Vagina (tissue), 2 donors: ENCODE results near the gene LCOR. TPM values are rescaled to one million over a fixed set of nuclear protein-coding genes. Genes with fewer than 3 reads are reported as not detected.

Experiments used
- DNase-seq, 2 donors: peaks; one replicate each; pipeline ENCODE4 v3.0.0-alpha.2; 2017; ENCODE audit errors: extremely low spot score in 2 of 2
- H3K27ac ChIP-seq: fragments of 200-600 bp; sonication (generic); one replicate; pipeline ENCODE4 v1.5.1; 2019
- H3K27me3 ChIP-seq: fragments of 200-600 bp; sonication (generic); one replicate; pipeline ENCODE4 v1.5.1; 2019
- H3K36me3 ChIP-seq, 2 donors: fragments of 200-600 bp; sonication (generic); one replicate each; pipeline ENCODE4 v1.5.1; 2017 to 2019
- H3K4me1 ChIP-seq: fragments of 200-600 bp; sonication (generic); one replicate; pipeline ENCODE4 v1.5.1; 2019
- H3K4me3 ChIP-seq, 2 donors: fragments of 200-600 bp; sonication (generic); 1 replicate in 1 of 2; 2 replicates in 1 of 2; pipeline ENCODE4 v1.5.1; 2016 to 2019
- H3K9me3 ChIP-seq: fragments of 200-600 bp; sonication (generic); one replicate; pipeline ENCODE4 v1.5.1; 2019
- POLR2A ChIP-seq, 2 donors: fragments of 450-650 bp; IDR thresholded peaks; one replicate each; pipeline ENCODE4 v1.6.1; 2017; ENCODE audit warnings: antibody characterized with exemption in 2 of 2, mild to moderate bottlenecking in 2 of 2, moderate library complexity in 2 of 2
- POLR2AphosphoS5 ChIP-seq, 2 donors: sonication (generic); formaldehyde crosslinking; IDR thresholded peaks; one replicate each; pipeline ENCODE4 v1.9.0; 2017; ENCODE audit warnings: antibody characterized with exemption in 2 of 2, mild to moderate bottlenecking in 2 of 2, low read depth in 1 of 2; ENCODE audit not compliant: insufficient read depth in 1 of 2
- intact Hi-C: fragments of 100-400 bp; cut with DNase I; formaldehyde crosslinking; loops from one replicate; pipeline ENCODE4 v1.15.1; 2023
- total RNA-seq: library from RNA; depleted of rRNA; stranded (reverse); fragments of >200 nt; gene quantifications from one replicate; pipeline ENCODE4 v1.2.3, GENCODE V29; 2016
- TF ChIP-seq, protein P1 (sequence below), 3 experiments: fragments of 450-650 bp in 2 of 3; fragments of 200-600 bp in 1 of 3; sonication (generic) in 1 of 3; IDR thresholded peaks; one replicate each; pipeline ENCODE4 v1.5.1; 2017 to 2019; ENCODE audit warnings: antibody characterized with exemption in 3 of 3, mild to moderate bottlenecking in 2 of 3, moderate library complexity in 2 of 3

The LCOR gene
- total RNA-seq, 1 donor from 2014 or later = 85.2 TPM

DNA sequence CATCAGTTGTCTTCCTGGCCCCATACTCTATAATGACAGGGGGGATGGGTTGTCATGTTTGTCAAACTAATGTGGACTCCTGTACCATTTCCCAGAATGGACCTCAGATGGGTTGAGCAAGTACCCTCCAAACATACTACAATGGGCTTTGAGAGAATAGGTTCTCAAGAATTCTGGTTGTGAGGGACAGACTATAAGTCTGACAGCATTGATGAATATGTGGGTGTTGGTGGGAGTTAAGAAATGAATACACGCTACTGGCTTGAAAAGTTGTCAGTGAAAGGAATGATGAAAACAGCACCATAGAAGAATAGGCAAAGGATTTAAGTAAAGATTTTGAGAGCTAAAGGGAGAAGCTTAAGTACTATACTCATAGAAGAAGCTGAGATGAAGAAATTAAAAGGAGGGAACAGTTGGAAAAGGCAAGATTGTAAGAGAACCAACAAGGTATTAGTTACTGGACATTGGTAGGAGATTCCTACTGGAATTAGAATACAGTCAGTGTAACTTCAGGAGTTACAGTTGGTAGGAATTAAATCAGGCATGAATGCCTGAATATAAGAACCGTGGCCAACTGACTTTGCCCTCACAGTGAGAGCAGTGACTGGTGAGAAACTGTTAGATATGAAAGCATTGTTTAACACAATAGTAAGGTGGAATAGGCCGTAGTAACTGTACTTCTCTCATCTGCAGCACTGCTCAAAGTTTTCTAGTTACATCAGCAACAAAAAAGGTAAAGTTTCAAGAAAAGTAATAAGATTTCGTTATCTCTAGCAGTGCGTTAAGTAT lies 86.3 kb downstream of the LCOR start:
- H3K9me3 ChIP-seq = no peaks in the 10 kb centered on the region
- TF ChIP-seq POLR2A (IDR thresholded peaks at IDR 0.05) (no peak), POLR2AphosphoS5 (IDR thresholded peaks at IDR 0.05; ENCODE audit: insufficient read depth in 1 of 2, low read depth in 1 of 2) (no peak)
- TF ChIP-seq, protein P1, sequence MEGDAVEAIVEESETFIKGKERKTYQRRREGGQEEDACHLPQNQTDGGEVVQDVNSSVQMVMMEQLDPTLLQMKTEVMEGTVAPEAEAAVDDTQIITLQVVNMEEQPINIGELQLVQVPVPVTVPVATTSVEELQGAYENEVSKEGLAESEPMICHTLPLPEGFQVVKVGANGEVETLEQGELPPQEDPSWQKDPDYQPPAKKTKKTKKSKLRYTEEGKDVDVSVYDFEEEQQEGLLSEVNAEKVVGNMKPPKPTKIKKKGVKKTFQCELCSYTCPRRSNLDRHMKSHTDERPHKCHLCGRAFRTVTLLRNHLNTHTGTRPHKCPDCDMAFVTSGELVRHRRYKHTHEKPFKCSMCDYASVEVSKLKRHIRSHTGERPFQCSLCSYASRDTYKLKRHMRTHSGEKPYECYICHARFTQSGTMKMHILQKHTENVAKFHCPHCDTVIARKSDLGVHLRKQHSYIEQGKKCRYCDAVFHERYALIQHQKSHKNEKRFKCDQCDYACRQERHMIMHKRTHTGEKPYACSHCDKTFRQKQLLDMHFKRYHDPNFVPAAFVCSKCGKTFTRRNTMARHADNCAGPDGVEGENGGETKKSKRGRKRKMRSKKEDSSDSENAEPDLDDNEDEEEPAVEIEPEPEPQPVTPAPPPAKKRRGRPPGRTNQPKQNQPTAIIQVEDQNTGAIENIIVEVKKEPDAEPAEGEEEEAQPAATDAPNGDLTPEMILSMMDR (IDR thresholded peaks at IDR 0.05) = no peak
- no peak overlapping the region for H3K27ac ChIP-seq
- intact Hi-C loops = no loop called here
- no peak overlapping the region for H3K4me3 ChIP-seq
- no peak for DNase-seq
- no peaks in the 10 kb centered on the region for H3K27me3 ChIP-seq
- no peaks in the 10 kb centered on the region for H3K4me1 ChIP-seq
- H3K36me3 ChIP-seq = peaks cover 0 to 13% of the 10 kb centered on the region in 2 donors

DNA sequence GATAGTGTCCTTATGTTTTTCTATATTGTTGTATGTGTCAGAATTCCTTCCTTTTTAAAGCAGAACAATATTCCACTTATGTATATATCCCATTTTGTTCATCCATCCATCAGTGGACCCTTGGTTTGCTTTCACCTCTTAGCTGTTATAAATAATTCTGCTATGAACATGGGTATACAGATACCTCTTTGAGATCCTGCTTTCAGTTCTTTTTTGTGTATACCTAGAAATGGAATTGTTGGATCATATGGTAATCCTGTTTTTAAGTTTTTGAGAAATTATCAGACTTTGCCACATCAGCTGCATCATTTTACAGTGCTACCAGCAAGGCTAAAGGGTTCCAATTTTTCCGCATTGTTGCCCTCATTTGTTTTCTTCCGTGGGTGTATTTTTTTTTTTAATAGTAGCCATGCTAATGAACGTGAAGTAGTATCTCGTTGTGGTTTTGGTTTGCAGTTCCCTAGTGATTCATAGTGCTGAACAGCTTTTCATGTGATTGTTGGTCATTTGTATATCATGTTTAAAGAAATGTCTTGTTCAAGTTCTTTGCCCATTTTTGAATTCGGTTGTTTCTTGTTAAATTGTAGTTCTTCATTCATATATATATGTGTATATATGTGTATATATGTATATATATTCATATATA lies 87.8 kb downstream of the LCOR start:
- no peaks in the 10 kb centered on the region for H3K9me3 ChIP-seq

DNA sequence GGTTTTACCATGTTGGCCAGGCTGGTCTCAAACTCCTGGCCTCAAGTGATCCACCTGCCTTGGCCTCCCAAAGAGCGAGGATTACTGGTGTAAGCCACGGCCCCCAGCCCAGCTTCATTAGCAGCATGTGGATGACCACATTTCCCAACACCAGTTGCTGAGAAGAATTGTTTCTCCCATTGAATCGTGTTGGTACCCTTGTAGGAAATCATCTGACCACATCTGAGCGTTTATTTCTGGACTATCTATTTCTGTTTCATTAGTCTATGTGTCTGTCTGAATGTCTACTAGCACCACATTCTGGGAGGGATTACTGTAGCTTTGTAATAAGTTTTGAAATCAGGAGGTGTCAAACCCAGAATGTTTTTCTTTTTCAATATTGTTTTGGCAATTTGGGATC lies 89.6 kb downstream of the LCOR start:
- Histone ChIP-seq H3K4me1 (no peaks in the 10 kb centered on the region), H3K4me3 (no peak overlapping the region), H3K27ac (no peak overlapping the region), H3K9me3 (no peaks in the 10 kb centered on the region), H3K36me3 (peaks cover 0 to 4% of the 10 kb centered on the region in 2 donors), H3K27me3 (no peaks in the 10 kb centered on the region)
- TF ChIP-seq POLR2A (IDR thresholded peaks at IDR 0.05) = no peak
- TF ChIP-seq, protein P1 (IDR thresholded peaks at IDR 0.05) = no peak
- no peak for TF ChIP-seq POLR2AphosphoS5 (IDR thresholded peaks at IDR 0.05; ENCODE audit: insufficient read depth in 1 of 2, low read depth in 1 of 2)
- no peak for DNase-seq
- intact Hi-C loops = no loop called here

More for the DNA sequence above, 87.8 kb downstream of the LCOR start:
- intact Hi-C loops = no loop called here
- Histone ChIP-seq H3K27me3 (no peaks in the 10 kb centered on the region), H3K27ac (no peak overlapping the region), H3K36me3 (peaks cover 0 to 11% of the 10 kb centered on the region in 2 donors), H3K4me3 (no peak overlapping the region), H3K4me1 (no peaks in the 10 kb centered on the region)
- TF ChIP-seq, protein P1 (IDR thresholded peaks at IDR 0.05) = no peak
- no peak for TF ChIP-seq POLR2A (IDR thresholded peaks at IDR 0.05)
- no peak for TF ChIP-seq POLR2AphosphoS5 (IDR thresholded peaks at IDR 0.05; ENCODE audit: insufficient read depth in 1 of 2, low read depth in 1 of 2)
- DNase-seq = no peak

DNA sequence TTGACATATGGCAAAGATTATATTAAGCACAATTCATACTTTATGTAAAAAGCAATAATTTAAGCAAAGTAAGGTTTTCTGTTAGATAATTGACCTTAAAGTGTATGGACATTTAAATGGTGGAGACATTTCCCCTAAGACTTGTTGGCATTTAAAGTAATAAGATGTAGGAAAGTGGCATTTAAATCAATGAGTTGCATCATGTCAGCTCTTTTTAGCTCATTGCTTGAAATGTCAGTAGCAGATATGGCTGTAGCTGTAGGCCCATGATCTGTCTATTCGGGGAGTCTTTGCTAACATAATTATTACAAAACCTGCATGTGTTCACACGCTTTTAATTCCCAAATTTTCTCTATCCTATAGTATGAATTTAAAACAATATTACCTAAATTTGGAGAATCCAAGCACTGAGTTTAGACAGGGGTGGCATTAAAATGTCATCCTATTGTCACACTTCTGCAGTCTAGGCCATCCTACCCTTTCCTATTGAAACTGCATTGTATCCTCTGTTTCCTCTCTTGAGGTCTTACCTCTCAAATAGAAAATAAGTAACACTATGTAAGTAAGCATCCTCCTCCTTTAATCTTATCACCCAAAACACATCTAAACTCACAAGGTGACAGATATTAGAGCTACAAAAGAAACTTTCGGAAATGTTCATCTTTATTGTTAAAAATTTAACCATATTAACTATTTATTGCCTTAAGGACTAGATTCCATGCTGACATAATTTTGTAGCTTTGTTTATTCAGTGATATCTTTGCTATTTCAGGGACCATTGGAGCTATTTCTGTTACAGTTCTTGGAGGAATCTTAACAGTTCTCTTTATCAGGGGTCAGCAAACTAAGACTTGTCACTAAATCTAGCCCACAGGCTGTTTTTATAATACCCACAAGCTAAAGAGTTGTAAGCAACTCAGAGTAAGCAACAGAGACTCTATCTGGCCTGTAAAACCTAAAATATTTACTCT lies 91.2 kb downstream of the LCOR start:
- TF ChIP-seq POLR2A (IDR thresholded peaks at IDR 0.05) (no peak), POLR2AphosphoS5 (IDR thresholded peaks at IDR 0.05; ENCODE audit: insufficient read depth in 1 of 2, low read depth in 1 of 2) (no peak)
- TF ChIP-seq, protein P1 (IDR thresholded peaks at IDR 0.05) = no peak
- H3K27ac ChIP-seq = no peak overlapping the region
- no peak for DNase-seq
- H3K4me1 ChIP-seq = no peaks in the 10 kb centered on the region
- H3K4me3 ChIP-seq = no peak overlapping the region
- H3K27me3 ChIP-seq = no peaks in the 10 kb centered on the region
- H3K9me3 ChIP-seq = no peaks in the 10 kb centered on the region
- peaks cover 0 to 4% of the 10 kb centered on the region in 2 donors for H3K36me3 ChIP-seq
- intact Hi-C loops = no loop called here
